GM12891 (cell line): Measurements from ENCODE around the gene HDLBP.

ENCODE experiments used
- POLR2A ChIP-seq: IDR thresholded peaks from 2 replicates; pipeline ENCODE4 v1.6.1; 2011; ENCODE audit warnings: low read depth, low read length, control low read depth
- TAF1 ChIP-seq: IDR thresholded peaks from 2 replicates; pipeline ENCODE4 v1.6.1; 2011; ENCODE audit warnings: low read depth, low read length, control low read depth

DNA sequence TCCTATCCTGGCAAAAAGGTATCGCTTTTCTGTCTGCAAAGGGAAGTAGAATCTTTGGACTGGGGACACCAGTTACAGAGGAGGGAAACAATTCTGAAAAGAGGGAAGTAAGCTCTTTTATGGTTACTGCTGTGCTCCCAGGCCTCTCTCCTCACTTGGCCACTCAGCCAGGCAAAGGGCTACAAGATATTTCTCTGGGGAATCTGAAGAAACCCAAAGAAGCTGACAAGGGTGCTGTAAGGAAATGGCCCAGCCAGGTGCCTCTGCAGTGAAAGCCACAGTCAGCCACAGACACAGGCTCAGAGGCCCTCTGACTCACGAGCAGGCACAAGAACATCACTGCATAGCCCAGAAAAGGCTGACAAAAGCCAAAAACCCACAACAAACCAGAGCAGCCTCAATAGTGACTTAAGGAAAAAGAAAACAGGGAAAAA is 5.8 kb downstream of the HDLBP start:
- TF ChIP-seq TAF1 (no peak), POLR2A (no peak)
